ENCODE results near the gene LASP1. TPM values are rescaled to one million over a fixed set of nuclear protein-coding genes. Genes with fewer than 3 reads are reported as not detected.

The LASP1 gene
- total and polyA plus RNA-seq, 2 of the 8 experiments (the other 6 are each of a cell fraction or from before 2014, with no cell fraction given) = 114 to 180 TPM

GRCh38 chr17:38898291-38898679 is 28.4 kb downstream of the LASP1 start (continued):
- TF ChIP-seq ZNF274 (IDR thresholded peaks at IDR 0.05; ENCODE audit: borderline replicate concordance, extremely low read depth, low read length) (no peak), POLR2AphosphoS5 (IDR thresholded peaks at IDR 0.05; ENCODE audit: low read depth, low read length) (no peak), MAX (IDR thresholded peaks at IDR 0.05) (no peak), TBP (IDR thresholded peaks at IDR 0.05; ENCODE audit: low read depth, low read length) (no peak)

Data from H1 (cell line).